Right lobe of liver (tissue), 4 donors: ENCODE data around the gene SLC1A3.

Experiments used
- CTCF ChIP-seq, 4 donors: fragments of 200-600 bp in 3 of 4; fragments of 450-650 bp in 1 of 4; IDR thresholded peaks; one replicate each; pipeline versions ENCODE4 v1.5.1 to v1.8.0; 2016 to 2022; ENCODE audit warnings: antibody characterized with exemption in 4 of 4, mild to moderate bottlenecking in 2 of 4
- POLR2A ChIP-seq: fragments of 450-650 bp; IDR thresholded peaks from one replicate; pipeline ENCODE4 v1.6.1; 2017; ENCODE audit warnings: antibody characterized with exemption, mild to moderate bottlenecking
- donor health status: DM: no; HTN: no; CAD: no.
- donor health status: DM: no; HTN: no; CAD: no.
- donor health status: DM: no; HTN: yes; CAD: no.

GRCh38 chr5:36596247-36596646 is 10.2 kb upstream of the SLC1A3 start:
- no peak for TF ChIP-seq CTCF (IDR thresholded peaks at IDR 0.05)
- TF ChIP-seq POLR2A = no peak
